Measurements from ENCODE around the gene HYDIN. TPM values are rescaled to one million over a fixed set of nuclear protein-coding genes. Genes with fewer than 3 reads are reported as not detected.
"Not testable (repeated sequence)": the region's sequence is repeated elsewhere in the genome, so short reads cannot be mapped to it uniquely, and the experiment has no call there.

The HYDIN gene
- total RNA-seq, 2 experiments from 2014 or later, result not detected

DNA sequence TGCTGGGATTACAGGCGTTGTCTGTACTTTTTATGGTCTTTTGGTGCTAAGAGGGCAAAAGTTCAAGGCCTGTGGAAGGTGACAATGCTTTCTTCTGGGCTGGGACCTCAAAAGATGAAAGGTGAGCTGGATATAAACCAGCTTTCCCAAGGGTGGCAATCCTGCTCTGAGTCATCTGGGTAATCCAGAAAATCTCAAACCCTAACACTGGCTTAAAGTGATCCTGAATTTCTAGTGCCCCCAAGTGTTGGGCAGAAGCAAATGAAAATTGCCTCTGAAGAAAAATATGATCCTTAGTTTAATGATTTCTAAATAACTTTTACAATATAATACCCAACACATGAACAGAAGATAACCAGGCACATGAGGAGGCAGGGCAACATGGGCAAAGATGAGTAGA, 354.1 kb downstream of the HYDIN start:
- H3K36me3 Mint-ChIP-seq (ENCODE audit: low read depth); DNase-seq; CTCF ChIA-PET: not testable (repeated sequence)

GRCh38 chr16:70864698-70865097, 365.8 kb downstream of the HYDIN start:
- H3K27ac Mint-ChIP-seq; ATAC-seq; H3K4me3 Mint-ChIP-seq; H3K27me3 Mint-ChIP-seq (ENCODE audit: low read depth); DNase-seq; POLR2A ChIA-PET; CTCF ChIA-PET; H3K36me3 Mint-ChIP-seq (ENCODE audit: low read depth); H3K9me3 Mint-ChIP-seq (ENCODE audit: insufficient read depth); H3K4me1 Mint-ChIP-seq (ENCODE audit: low read depth): not testable (repeated sequence)

More for the DNA sequence above, 354.1 kb downstream of the HYDIN start:
- POLR2A ChIA-PET; H3K9me3 Mint-ChIP-seq (ENCODE audit: insufficient read depth); H3K27me3 Mint-ChIP-seq (ENCODE audit: low read depth); H3K27ac Mint-ChIP-seq; ATAC-seq; H3K4me1 Mint-ChIP-seq (ENCODE audit: low read depth); H3K4me3 Mint-ChIP-seq: not testable (repeated sequence)

DNA sequence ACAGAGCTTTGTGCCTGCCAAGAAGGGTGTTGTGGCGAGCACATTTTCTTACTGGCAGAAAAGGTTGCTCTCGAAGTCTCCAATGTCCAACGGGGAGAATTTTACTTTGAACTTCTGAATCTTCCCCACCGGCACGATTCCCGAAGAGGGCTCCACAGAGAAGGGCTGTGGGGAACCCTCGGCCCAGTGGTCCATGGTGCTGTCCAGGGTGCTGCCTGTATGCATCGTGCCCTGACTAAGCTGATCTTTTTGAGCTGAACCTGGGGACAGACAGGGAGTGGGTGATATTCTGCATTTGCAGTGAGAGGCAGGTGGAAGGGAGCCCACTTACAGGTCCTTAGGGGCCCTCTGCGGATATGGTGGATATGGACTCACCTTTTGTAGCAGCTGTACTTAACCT, 368.5 kb downstream of the HYDIN start:
- H3K36me3 Mint-ChIP-seq (ENCODE audit: low read depth); H3K27ac Mint-ChIP-seq; H3K27me3 Mint-ChIP-seq (ENCODE audit: low read depth); H3K9me3 Mint-ChIP-seq (ENCODE audit: insufficient read depth); CTCF ChIA-PET; H3K4me1 Mint-ChIP-seq (ENCODE audit: low read depth); H3K4me3 Mint-ChIP-seq; ATAC-seq; DNase-seq; POLR2A ChIA-PET: not testable (repeated sequence)

DNA sequence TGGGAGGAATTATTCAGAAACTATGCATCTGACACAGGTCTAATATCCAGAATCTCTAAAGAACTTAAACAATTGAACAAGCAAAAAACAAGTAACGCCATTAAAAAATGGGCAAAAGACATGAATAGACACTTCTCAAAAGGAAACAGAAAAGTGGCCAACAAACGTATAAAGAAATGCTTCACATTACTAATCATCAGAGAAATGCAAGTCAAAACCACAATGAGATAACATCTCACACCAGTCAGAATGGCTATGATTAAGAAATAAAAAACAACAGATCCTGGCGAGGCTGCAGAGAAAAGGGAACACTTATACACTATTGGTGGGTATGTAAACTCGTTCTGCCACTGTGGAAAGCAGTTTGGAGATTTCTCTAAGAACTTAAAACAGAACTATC, 379.2 kb downstream of the HYDIN start:
- POLR2A ChIA-PET, result not testable (repeated sequence)

GRCh38 chr16:70823498-70824118, 406.9 kb downstream of the HYDIN start:
- DNase-seq; CTCF ChIA-PET; POLR2A ChIA-PET; ATAC-seq; H3K27me3 Mint-ChIP-seq (ENCODE audit: low read depth); H3K9me3 Mint-ChIP-seq (ENCODE audit: insufficient read depth); H3K36me3 Mint-ChIP-seq (ENCODE audit: low read depth); H3K4me1 Mint-ChIP-seq (ENCODE audit: low read depth); H3K4me3 Mint-ChIP-seq; H3K27ac Mint-ChIP-seq: not testable (repeated sequence)

More for the DNA sequence above, 379.2 kb downstream of the HYDIN start:
- DNase-seq; H3K4me1 Mint-ChIP-seq (ENCODE audit: low read depth); H3K9me3 Mint-ChIP-seq (ENCODE audit: insufficient read depth); H3K27ac Mint-ChIP-seq; H3K27me3 Mint-ChIP-seq (ENCODE audit: low read depth); H3K36me3 Mint-ChIP-seq (ENCODE audit: low read depth); H3K4me3 Mint-ChIP-seq; CTCF ChIA-PET; ATAC-seq: not testable (repeated sequence)

- POLR2A ChIA-PET; CTCF ChIA-PET; H3K4me3 Mint-ChIP-seq; H3K9me3 Mint-ChIP-seq (ENCODE audit: insufficient read depth); H3K27ac Mint-ChIP-seq; H3K36me3 Mint-ChIP-seq (ENCODE audit: low read depth); H3K27me3 Mint-ChIP-seq (ENCODE audit: low read depth); DNase-seq; H3K4me1 Mint-ChIP-seq (ENCODE audit: low read depth); ATAC-seq: not testable (repeated sequence)
Observed at GRCh38 chr16:70822734-70823133, 407.8 kb downstream of the HYDIN start.

DNA sequence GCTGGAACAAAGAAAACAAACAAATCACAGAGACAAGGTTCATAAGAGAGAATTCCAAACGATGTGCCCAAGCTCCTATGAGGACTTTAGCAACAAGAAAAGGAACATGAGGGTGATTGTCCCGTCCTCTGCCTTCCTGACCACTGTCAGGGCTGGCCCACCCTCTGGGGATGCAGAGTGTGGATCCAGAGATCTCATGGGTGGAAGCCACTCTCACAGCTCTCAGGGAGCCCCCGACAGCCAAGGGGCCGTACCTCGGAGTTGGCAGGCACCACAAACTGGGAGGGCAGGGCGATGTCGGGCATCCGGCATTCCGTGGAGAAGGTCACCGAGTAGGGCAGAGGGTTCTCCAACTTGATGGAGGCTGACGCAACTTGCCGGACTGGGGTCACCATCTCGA, 412.4 kb downstream of the HYDIN start:
- H3K4me1 Mint-ChIP-seq (ENCODE audit: low read depth); H3K36me3 Mint-ChIP-seq (ENCODE audit: low read depth); ATAC-seq; H3K9me3 Mint-ChIP-seq (ENCODE audit: insufficient read depth); CTCF ChIA-PET; H3K27ac Mint-ChIP-seq; H3K4me3 Mint-ChIP-seq; DNase-seq; POLR2A ChIA-PET; H3K27me3 Mint-ChIP-seq (ENCODE audit: low read depth): not testable (repeated sequence)

- Mint-ChIP-seq H3K27ac (no peak overlapping the region), H3K9me3 (ENCODE audit: insufficient read depth) (no peaks in the 10 kb centered on the region), H3K4me3 (no peak overlapping the region), H3K4me1 (ENCODE audit: low read depth) (no peaks in the 10 kb centered on the region), H3K36me3 (ENCODE audit: low read depth) (no peaks in the 10 kb centered on the region), H3K27me3 (ENCODE audit: low read depth) (peaks cover 4% of the 10 kb centered on the region)
- DNase-seq, result no peak
- POLR2A ChIA-PET, result interaction anchor here (2.7 kb wide), 1 partner anchor 8 kb away, joined by 11 read pairs; the partner anchor contains the start of gene VAC14
- no peak for ATAC-seq
- CTCF ChIA-PET, result no interaction called here
Observed at GRCh38 chr16:70809392-70810060, 421.0 kb downstream of the HYDIN start.

DNA sequence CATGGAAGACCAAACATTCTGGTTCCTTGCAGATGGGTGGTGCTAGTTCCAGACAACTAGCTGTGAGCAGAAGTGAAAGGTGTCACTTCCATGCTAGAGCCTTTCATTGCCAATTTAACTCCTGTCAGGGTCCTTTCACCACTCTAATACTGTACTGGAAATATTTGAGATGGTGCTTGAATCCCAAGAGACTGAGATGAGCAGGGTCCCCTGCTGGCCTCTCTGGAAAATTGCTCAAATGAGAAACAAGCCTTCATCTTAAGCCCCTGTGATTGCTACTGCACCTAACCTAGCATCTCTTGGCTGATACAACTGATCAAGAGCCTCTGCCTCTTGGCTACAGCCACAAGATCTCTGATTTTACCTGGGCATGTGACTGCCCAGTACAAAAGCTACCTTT, 422.2 kb downstream of the HYDIN start:
- CTCF ChIA-PET, result interaction anchor here (1.0 kb wide), 1 partner anchor 32 kb away, joined by 3 read pairs; no protein-coding TSS in a partner anchor
- ATAC-seq, result no peak
- Mint-ChIP-seq H3K4me3 (no peak overlapping the region), H3K9me3 (ENCODE audit: insufficient read depth) (no peaks in the 10 kb centered on the region), H3K4me1 (ENCODE audit: low read depth) (no peaks in the 10 kb centered on the region), H3K27me3 (ENCODE audit: low read depth) (peaks cover 4% of the 10 kb centered on the region), H3K36me3 (ENCODE audit: low read depth) (no peaks in the 10 kb centered on the region), H3K27ac (no peak overlapping the region)
- POLR2A ChIA-PET, result interaction anchor here (2.7 kb wide), 1 partner anchor 7 kb away, joined by 11 read pairs; the partner anchor contains the start of gene VAC14
- DNase-seq, result no peak

DNA sequence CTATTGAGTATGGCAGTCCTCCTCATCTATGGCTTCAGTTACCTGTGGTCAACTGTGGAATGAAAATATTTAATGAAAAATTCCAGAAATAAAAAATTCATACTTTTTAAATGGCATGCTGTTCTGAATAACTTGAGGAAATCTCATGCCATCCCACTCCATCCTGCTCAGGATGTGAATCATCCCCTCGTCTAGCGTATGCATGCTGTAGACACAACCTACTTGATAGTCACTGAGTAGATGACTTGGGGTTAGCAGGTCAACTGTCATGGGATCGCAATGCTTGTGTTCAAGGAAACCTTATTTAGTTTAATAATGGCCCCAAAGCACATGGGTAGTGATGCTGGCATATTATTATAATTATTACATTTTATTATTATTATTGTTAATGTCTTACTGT, 424.7 kb downstream of the HYDIN start:
- Mint-ChIP-seq H3K27me3 (ENCODE audit: low read depth) (peaks cover 4% of the 10 kb centered on the region), H3K27ac (no peak overlapping the region), H3K9me3 (ENCODE audit: insufficient read depth) (no peaks in the 10 kb centered on the region), H3K4me3 (no peak overlapping the region), H3K36me3 (ENCODE audit: low read depth) (no peaks in the 10 kb centered on the region), H3K4me1 (ENCODE audit: low read depth) (peaks cover 6% of the 10 kb centered on the region)
- ATAC-seq, result no peak
- no peak for DNase-seq
- ChIA-PET CTCF (no interaction called here), POLR2A (no interaction called here)

DNA sequence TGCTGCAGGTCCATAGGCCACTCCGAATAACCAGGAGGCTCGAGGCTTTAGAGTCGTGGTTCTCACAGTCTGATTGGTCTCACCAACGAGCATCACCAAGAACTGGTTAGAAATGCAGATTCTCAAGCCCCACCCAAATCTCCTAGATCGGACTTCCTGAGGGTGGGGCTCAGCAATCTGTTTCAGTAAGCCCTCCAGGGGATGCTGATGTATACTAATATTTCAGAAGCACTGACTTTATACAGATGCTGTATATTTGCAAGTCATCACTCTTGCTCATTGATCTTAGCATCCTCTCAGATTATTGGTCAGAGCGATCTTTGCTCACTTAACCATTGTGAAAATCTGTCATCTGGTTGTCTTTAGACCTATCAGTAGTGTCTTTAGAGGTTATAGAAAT, 425.1 kb downstream of the HYDIN start:
- peaks cover 4% of the 10 kb centered on the region for H3K27me3 Mint-ChIP-seq (ENCODE audit: low read depth)
- ChIA-PET POLR2A (no interaction called here), CTCF (no interaction called here)
- DNase-seq (no peak), ATAC-seq (no peak)
- no peaks in the 10 kb centered on the region for H3K9me3 Mint-ChIP-seq (ENCODE audit: insufficient read depth)
- H3K36me3 Mint-ChIP-seq (ENCODE audit: low read depth), result no peaks in the 10 kb centered on the region
- no peak overlapping the region for H3K27ac Mint-ChIP-seq
- H3K4me3 Mint-ChIP-seq, result no peak overlapping the region
- H3K4me1 Mint-ChIP-seq (ENCODE audit: low read depth), result peaks cover 6% of the 10 kb centered on the region

- Mint-ChIP-seq H3K4me3 (no peak overlapping the region), H3K4me1 (ENCODE audit: low read depth) (peaks cover 12% of the 10 kb centered on the region), H3K9me3 (ENCODE audit: insufficient read depth) (no peaks in the 10 kb centered on the region), H3K27ac (no peak overlapping the region), H3K36me3 (ENCODE audit: low read depth) (no peaks in the 10 kb centered on the region), H3K27me3 (ENCODE audit: low read depth) (peaks cover 4% of the 10 kb centered on the region)
- DNase-seq (no peak), ATAC-seq (no peak)
- CTCF ChIA-PET, result no interaction called here
- POLR2A ChIA-PET, result no interaction called here
Observed at GRCh38 chr16:70804734-70805169, 425.8 kb downstream of the HYDIN start.
